IPS DF 6.9 (cell line): ENCODE data around the gene CD93.

Source experiments
- DNase-seq: peaks from one replicate; pipeline ENCODE4 v3.0.0-alpha.2; 2013; ENCODE audit warnings: low read depth, low spot score
- H3K27ac ChIP-seq: one replicate; pipeline ENCODE4 v1.5.1; 2013; ENCODE audit warnings: low read length, control low read depth
- H3K27me3 ChIP-seq: 2 replicates; pipeline ENCODE4 v1.6.1; 2013; ENCODE audit warnings: mild to moderate bottlenecking, low read length; ENCODE audit not compliant: control insufficient read depth, insufficient read depth
- H3K36me3 ChIP-seq: 2 replicates; pipeline ENCODE4 v1.6.1; 2013; ENCODE audit warnings: low read length; ENCODE audit not compliant: control insufficient read depth, insufficient read depth
- H3K4me1 ChIP-seq: 2 replicates; pipeline ENCODE4 v1.6.1; 2013; ENCODE audit warnings: low read length; ENCODE audit not compliant: control insufficient read depth, insufficient read depth
- H3K4me3 ChIP-seq: 2 replicates; pipeline ENCODE4 v1.5.1; 2013; ENCODE audit warnings: mild to moderate bottlenecking, low read length
- H3K9me3 ChIP-seq: 2 replicates; pipeline ENCODE4 v1.6.1; 2013; ENCODE audit warnings: low read length, inconsistent platforms; ENCODE audit not compliant: control insufficient read depth, insufficient read depth
- WGBS: extraction: QIAGEN DNeasy Blood & Tissue Kit; methylation state at CpG from one replicate; pipeline ENCODE4 v1.1.7; 2013; ENCODE audit warnings: mixed read lengths, missing lambda C conversion rate; ENCODE audit not compliant: insufficient read length, insufficient coverage; 5-methylcytosine and 5-hydroxymethylcytosine counted together

The CD93 gene

DNA sequence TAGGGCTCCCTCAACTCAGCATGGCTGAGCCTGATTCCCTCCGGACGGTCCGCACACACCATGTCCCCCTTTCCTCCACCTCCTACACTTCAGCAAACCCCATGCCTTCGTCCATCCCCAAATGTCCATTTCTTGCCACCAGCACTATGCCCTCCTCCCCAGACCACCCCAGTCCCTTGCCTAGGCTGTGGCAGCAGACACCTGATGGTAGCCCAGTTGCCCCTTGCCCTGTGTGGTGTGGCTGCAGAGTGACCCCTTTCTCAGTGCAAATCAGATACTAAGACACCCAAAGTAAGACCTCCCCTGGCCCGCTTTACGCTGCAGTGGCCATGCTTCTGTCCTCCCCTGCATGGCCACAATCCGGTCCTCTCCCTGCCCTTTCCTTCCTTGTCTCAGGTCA is 34.1 kb upstream of the CD93 start:
- no peak for DNase-seq
- H3K4me1 ChIP-seq: no peaks in the 10 kb centered on the region
- H3K4me3 ChIP-seq: no peak overlapping the region
- no peaks in the 10 kb centered on the region for H3K36me3 ChIP-seq
- no peak overlapping the region for H3K27ac ChIP-seq
- no peaks in the 10 kb centered on the region for H3K27me3 ChIP-seq
- no CpG with 5 or more reads among the region's 7 CpGs for WGBS
- H3K9me3 ChIP-seq: no peaks in the 10 kb centered on the region

- no CpG with 5 or more reads among the region's 15 CpGs for WGBS
Observed at GRCh38 chr20:23119456-23120216, 33.5 kb upstream of the CD93 start.

GRCh38 chr20:23118766-23119165 is 32.6 kb upstream of the CD93 start:
- no peaks in the 10 kb centered on the region for H3K4me1 ChIP-seq
- no peak for DNase-seq
- H3K27me3 ChIP-seq: no peaks in the 10 kb centered on the region
- H3K9me3 ChIP-seq: no peaks in the 10 kb centered on the region
- H3K36me3 ChIP-seq: no peaks in the 10 kb centered on the region
- WGBS: no CpG with 5 or more reads among the region's 9 CpGs
- no peak overlapping the region for H3K4me3 ChIP-seq
- H3K27ac ChIP-seq: no peak overlapping the region

More at GRCh38 chr20:23119456-23120216, 33.5 kb upstream of the CD93 start:
- H3K27me3 ChIP-seq: no peaks in the 10 kb centered on the region
- no peak overlapping the region for H3K4me3 ChIP-seq
- no peaks in the 10 kb centered on the region for H3K4me1 ChIP-seq
- H3K36me3 ChIP-seq: no peaks in the 10 kb centered on the region
- no peaks in the 10 kb centered on the region for H3K9me3 ChIP-seq
- H3K27ac ChIP-seq: no peak overlapping the region
- DNase-seq: no peak

DNA sequence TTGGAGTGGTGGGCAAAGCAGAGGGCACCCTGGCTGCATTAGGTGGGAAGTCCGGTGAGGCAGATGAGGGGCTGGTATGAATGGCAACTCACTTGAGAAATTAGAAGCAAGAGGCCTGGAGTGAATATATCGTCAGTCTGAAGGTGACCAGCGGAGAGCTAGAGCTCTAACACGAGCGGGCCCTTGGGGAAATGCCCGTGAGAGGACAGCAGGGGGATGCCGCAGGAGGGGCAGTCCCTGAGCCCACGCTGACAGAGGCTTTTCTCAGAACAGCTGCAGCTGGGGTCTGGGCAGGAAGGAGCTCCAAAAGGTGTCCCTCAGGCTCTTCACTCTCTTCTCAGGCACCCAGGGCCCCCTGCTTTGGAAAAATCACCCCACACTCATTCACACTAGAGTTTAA is 32.0 kb upstream of the CD93 start:
- no peaks in the 10 kb centered on the region for H3K27me3 ChIP-seq
- H3K36me3 ChIP-seq: no peaks in the 10 kb centered on the region
- WGBS: no CpG with 5 or more reads among the region's 8 CpGs
- DNase-seq: no peak
- no peaks in the 10 kb centered on the region for H3K4me1 ChIP-seq
- no peaks in the 10 kb centered on the region for H3K9me3 ChIP-seq
- H3K4me3 ChIP-seq: no peak overlapping the region
- no peak overlapping the region for H3K27ac ChIP-seq

- no peak overlapping the region for H3K27ac ChIP-seq
- no peak overlapping the region for H3K4me3 ChIP-seq
- DNase-seq: no peak
- H3K4me1 ChIP-seq: no peaks in the 10 kb centered on the region
- no CpG with 5 or more reads among the region's 8 CpGs for WGBS
- H3K36me3 ChIP-seq: no peaks in the 10 kb centered on the region
- H3K9me3 ChIP-seq: no peaks in the 10 kb centered on the region
- H3K27me3 ChIP-seq: no peaks in the 10 kb centered on the region
Observed at GRCh38 chr20:23117738-23118137, 31.6 kb upstream of the CD93 start.

DNA sequence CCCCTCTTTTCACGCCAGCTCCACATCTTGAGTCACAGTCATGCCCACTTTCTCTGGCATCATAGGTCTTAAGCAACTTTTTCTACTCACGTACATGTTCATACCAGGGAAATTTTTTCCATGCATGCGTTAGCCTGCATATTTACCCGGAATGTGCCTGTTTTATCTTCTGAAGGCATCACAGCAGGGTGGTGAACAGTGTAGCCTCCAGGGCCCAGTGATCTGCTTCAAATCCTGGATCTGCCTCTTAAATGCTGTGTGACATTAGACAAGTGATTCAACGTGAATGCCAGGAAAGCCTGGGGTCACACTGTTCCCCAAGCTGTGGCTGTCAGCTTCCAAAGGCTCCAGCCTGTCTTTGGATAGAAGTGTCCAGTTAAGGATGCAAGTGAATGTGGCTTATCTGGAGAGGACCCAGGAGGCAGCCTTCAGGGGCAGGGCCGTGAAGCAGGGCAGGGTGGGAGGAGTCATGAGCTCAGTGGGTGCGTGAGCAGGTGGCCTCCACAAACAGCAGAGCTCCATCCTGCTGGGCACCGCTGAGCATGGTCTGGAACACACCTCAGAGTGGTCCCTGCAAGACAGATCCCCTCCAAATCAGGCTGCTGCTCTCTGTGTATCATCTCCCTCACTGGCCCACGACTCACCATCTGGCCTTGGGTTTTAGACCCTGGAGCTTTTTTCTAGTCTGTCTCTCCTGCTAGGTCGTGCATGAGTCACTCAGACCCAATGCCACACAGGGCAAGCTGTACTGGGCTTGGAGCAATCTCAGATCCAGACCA is 30.4 kb upstream of the CD93 start:
- H3K4me1 ChIP-seq: no peaks in the 10 kb centered on the region
- H3K36me3 ChIP-seq: no peaks in the 10 kb centered on the region
- WGBS: no CpG with 5 or more reads among the region's 10 CpGs
- no peaks in the 10 kb centered on the region for H3K27me3 ChIP-seq
- no peak overlapping the region for H3K4me3 ChIP-seq
- H3K9me3 ChIP-seq: no peaks in the 10 kb centered on the region
- no peak overlapping the region for H3K27ac ChIP-seq
- DNase-seq: no peak

DNA sequence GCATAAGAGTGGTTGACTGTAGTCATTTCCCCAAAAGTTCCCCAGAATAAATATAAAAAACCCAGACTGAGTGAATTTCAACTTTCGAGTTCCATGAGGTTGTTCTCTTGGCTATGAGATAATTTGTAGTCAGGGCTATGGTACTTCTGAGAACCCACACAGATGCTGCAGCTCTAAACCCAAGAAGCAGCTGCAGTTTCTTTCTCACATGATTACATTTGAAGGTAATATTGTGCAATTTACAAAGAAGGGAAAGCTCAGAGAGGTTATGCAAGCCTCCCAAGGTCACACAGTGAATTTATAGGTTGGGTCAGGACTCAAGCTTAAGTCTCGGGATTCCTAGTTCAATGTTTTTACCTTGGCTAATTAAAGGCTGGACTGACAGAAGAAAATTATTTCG is 29.7 kb upstream of the CD93 start:
- no CpG with 5 or more reads among the region's 3 CpGs for WGBS
- no peak overlapping the region for H3K27ac ChIP-seq
- no peaks in the 10 kb centered on the region for H3K9me3 ChIP-seq
- no peak for DNase-seq
- H3K4me1 ChIP-seq: no peaks in the 10 kb centered on the region
- no peaks in the 10 kb centered on the region for H3K27me3 ChIP-seq
- no peaks in the 10 kb centered on the region for H3K36me3 ChIP-seq
- no peak overlapping the region for H3K4me3 ChIP-seq

DNA sequence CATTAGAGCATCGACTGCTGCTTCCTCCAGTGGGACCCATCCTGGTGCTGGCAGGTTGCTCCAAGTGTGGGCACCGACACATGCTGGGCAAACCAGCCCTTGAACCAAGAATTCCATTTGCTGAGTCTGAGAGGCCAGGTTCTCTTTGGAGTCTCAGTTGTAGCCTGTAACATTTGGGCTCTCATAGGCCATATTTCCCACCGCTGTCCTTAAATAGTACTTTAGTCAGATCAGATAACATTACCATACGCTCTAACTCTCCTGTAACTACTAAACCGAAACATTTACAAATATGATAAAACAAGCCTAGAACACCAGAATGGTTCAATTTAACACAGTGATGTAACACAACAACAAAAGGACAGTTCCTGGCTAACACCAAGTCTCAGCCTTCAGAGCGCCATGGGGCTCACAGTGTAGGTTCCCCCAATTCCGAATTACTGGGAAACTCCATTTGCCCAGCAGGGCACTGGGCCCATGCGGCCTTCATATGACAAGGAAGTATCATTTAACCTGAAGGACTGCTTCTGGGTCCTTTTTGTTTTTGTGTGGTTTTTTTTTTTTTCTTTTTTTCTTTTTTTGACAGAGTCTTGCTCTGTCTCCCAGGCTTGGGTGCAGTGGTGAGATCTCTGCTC is 28.4 kb upstream of the CD93 start:
- 100% methylated on average over 2 of the region's 8 CpGs for WGBS
- Histone ChIP-seq H3K27me3 (no peaks in the 10 kb centered on the region), H3K9me3 (no peaks in the 10 kb centered on the region)

DNA sequence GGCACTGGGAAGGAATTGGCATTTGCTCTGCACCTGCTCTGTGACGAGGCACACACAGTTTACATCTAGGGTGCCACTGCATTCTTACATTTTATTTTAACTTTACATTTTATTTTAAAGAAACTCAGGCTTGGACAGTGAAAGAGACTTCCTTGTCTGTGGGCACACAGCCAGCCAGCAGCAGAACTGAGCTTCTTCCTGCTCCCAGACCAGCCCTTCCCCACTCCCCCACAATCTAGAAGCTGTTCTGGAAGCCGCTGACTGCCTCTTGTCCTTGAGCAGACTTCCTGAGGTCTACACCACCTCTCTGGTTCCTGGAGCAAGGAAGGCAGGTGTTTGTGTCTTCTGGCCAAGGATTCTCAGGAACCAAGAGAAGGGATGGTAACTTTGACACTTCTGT is 27.9 kb upstream of the CD93 start:
- Histone ChIP-seq H3K27me3 (no peaks in the 10 kb centered on the region), H3K9me3 (no peaks in the 10 kb centered on the region), H3K4me1 (no peaks in the 10 kb centered on the region), H3K27ac (no peak overlapping the region), H3K4me3 (no peak overlapping the region), H3K36me3 (no peaks in the 10 kb centered on the region)
- WGBS: no CpG with 5 or more reads among the region's 2 CpGs
- DNase-seq: no peak

More for the DNA sequence above, 28.4 kb upstream of the CD93 start:
- Histone ChIP-seq H3K27ac (no peak overlapping the region), H3K4me1 (no peaks in the 10 kb centered on the region), H3K36me3 (no peaks in the 10 kb centered on the region), H3K4me3 (no peak overlapping the region)
- DNase-seq: no peak

DNA sequence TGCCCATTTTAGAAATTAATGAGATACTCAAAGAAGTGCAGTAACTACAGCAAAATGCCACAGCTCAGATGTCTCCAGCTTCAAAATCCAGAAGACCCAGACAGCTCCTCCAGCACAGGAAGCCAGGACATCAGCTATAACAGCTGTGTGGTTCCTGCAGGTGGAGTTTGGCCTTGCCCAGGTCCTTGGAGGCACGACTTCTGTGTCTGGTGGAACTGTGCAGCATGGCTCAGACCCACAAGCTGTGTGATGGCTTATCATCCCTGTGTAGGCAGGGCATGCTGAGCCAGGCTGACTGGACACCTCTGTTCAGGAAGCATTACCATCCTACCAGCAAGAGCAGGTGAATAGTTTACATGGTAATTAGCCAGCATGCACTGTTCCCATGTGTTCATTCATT is 26.5 kb upstream of the CD93 start:
- whole genome bisulfite sequencing: no CpG with 5 or more reads among the region's 1 CpG
- Histone ChIP-seq H3K4me3 (no peak overlapping the region), H3K27ac (no peak overlapping the region), H3K4me1 (no peaks in the 10 kb centered on the region), H3K27me3 (no peaks in the 10 kb centered on the region), H3K36me3 (no peaks in the 10 kb centered on the region), H3K9me3 (no peaks in the 10 kb centered on the region)
- no peak for DNase-seq
